Panc1 (cell line): ENCODE data around the gene CD44. TPM values are rescaled to one million over a fixed set of nuclear protein-coding genes. Genes with fewer than 3 reads are reported as not detected.

Experiments used
- ATAC-seq: fragments of 200-7000 bp; cut with Tn5 transposase; 2 replicates; pipeline ENCODE4 v1.9.1; 2020; ENCODE audit warnings: mild to moderate bottlenecking, moderate library complexity
- BruUV-seq: library from RNA; stranded (reverse); fragments of 400-500 nt; replicated peaks from 2 replicates; lab custom pipeline; 2021; lab: Mats Ljungman, UMichigan
- CTCF ChIA-PET: fragments of 300-600 bp; sonication (Branson Sonifier 250); formaldehyde crosslinking; loops from one replicate; lab custom pipeline; 2022; ENCODE audit warnings: antibody characterized with exemption; lab: Charles Lee
- POLR2A ChIA-PET: fragments of 300-600 bp; sonication (Branson Sonifier 250); formaldehyde crosslinking; loops from one replicate; lab custom pipeline; 2022; ENCODE audit warnings: antibody characterized with exemption; lab: Charles Lee
- DNase-seq: peaks from one replicate; pipeline ENCODE4 v3.0.0-alpha.2; 2010; ENCODE audit warnings: low read depth, low spot score
- H3K27ac ChIP-seq: 2 replicates; pipeline ENCODE4 v1.5.1; 2011; ENCODE audit warnings: mild to moderate bottlenecking, low read length, inconsistent platforms
- H3K27me3 ChIP-seq: fragments of 200-500 bp; sonication (Bioruptor generic); 2 replicates; pipeline ENCODE4 v1.6.0; 2014; ENCODE audit warnings: low read length, inconsistent platforms; ENCODE audit not compliant: control insufficient read depth, insufficient read depth
- H3K36me3 ChIP-seq: fragments of 200-500 bp; sonication (Bioruptor generic); 2 replicates; pipeline ENCODE4 v1.5.1; 2014; ENCODE audit warnings: inconsistent platforms, mild to moderate bottlenecking, low read length, moderate library complexity; ENCODE audit not compliant: control insufficient read depth, insufficient read depth
- H3K4me1 ChIP-seq: 2 replicates; pipeline ENCODE4 v1.5.1; 2011; ENCODE audit warnings: inconsistent platforms, mild to moderate bottlenecking, low read length, moderate library complexity; ENCODE audit not compliant: control insufficient read depth, insufficient read depth
- H3K4me3 ChIP-seq, 2 experiments: 2 replicates each; pipeline ENCODE4 v1.5.1; 2011 to 2012; ENCODE audit warnings: low read depth in 2 of 2, low read length in 2 of 2, mild to moderate bottlenecking in 2 of 2, inconsistent platforms in 1 of 2, moderate library complexity in 1 of 2
- H3K9me3 ChIP-seq: fragments of 200-500 bp; sonication (Bioruptor generic); 2 replicates; pipeline ENCODE4 v1.5.1; 2014; ENCODE audit warnings: low read depth, mild to moderate bottlenecking, inconsistent platforms, low read length, moderate library complexity; ENCODE audit not compliant: control insufficient read depth, insufficient read depth
- CTCF ChIP-seq: fragments of 450-650 bp; IDR thresholded peaks from 2 replicates; pipeline ENCODE4 v1.5.1; 2017; ENCODE audit warnings: mild to moderate bottlenecking
- POLR2AphosphoS5 ChIP-seq: IDR thresholded peaks from 2 replicates; pipeline ENCODE4 v1.6.1; 2012; ENCODE audit warnings: mild to moderate bottlenecking, low read depth, low read length, moderate library complexity
- SIN3A ChIP-seq: IDR thresholded peaks from 2 replicates; pipeline ENCODE4 v1.6.1; 2012; ENCODE audit warnings: low read depth, mild to moderate bottlenecking, low read length, moderate library complexity, borderline replicate concordance; ENCODE audit not compliant: insufficient read depth
- TCF7L2 ChIP-seq: IDR thresholded peaks from 2 replicates; pipeline ENCODE4 v1.6.1; 2011; ENCODE audit warnings: mild to moderate bottlenecking, low read depth, low read length, inconsistent platforms
- in situ Hi-C: cut with HindIII; loops from 2 replicates; pipeline ENCODE4 v1.10.0; 2016; ENCODE audit warnings: low sequenced_read_pairs, low pct_unique_long_range_greater_than_20kb
- intact Hi-C: fragments of 100-400 bp; cut with micrococcal nuclease; formaldehyde crosslinking; loops from one replicate; pipeline ENCODE4 v1.10.0; 2022; ENCODE audit not compliant: unreplicated experiment
- total RNA-seq: library from RNA; stranded (reverse); gene quantifications from one replicate; pipeline ENCODE4 v1.2.1, GENCODE V29; 2021; ENCODE audit not compliant: unreplicated experiment
- TF ChIP-seq, protein P1 (sequence below), 2 experiments: IDR thresholded peaks; 2 replicates each; pipeline ENCODE4 v1.6.1; 2011 to 2012; ENCODE audit warnings: low read depth in 2 of 2, control low read depth in 1 of 2, low read length in 1 of 2, mild to moderate bottlenecking in 1 of 2, moderate library complexity in 1 of 2; ENCODE audit not compliant: insufficient read depth in 1 of 2

CD44 gene
- total RNA-seq, 1 experiment from 2014 or later, result 1,819 TPM

GRCh38 chr11:35116762-35117640, 22.0 kb upstream of the CD44 start:
- Histone ChIP-seq H3K36me3 (no peaks in the 10 kb centered on the region), H3K4me3 (no peak overlapping the region), H3K27me3 (no peaks in the 10 kb centered on the region), H3K27ac (peak overlapping the region; percentile 60), H3K9me3 (no peaks in the 10 kb centered on the region), H3K4me1 (peaks cover 27% of the 10 kb centered on the region)
- BruUV-seq, result no TSS peak
- intact Hi-C loops (no loop called here), in situ Hi-C loops (no loop called here)
- DNase-seq (no peak), ATAC-seq (peak; percentile 62)
- ChIA-PET CTCF (no interaction called here), POLR2A (interaction anchor here (0.6 to 1.0 kb wide), 2 partner anchors 22 to 77 kb away, joined by 3 to 7 read pairs; partner anchors contain the start of gene CD44)
- TF ChIP-seq TCF7L2, result no peak

DNA sequence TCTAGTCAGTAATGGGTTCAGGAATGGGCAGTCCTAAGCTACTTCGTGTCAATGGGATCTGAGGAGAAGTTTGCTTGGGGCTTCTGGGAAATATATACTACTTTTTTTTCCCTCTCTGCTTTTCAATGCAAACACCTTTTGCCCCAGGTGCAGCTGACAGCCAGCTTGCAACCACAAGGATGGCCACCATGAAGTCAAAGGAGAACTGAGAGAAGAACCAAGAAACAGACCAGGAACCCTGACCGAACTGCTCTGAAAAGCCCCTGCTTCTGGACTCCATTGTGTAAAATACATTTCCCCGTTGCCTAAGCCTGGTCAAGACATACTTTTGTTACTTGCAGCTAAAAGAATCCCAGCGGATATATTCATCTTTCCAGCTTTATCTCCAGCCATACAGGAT, 20.1 kb upstream of the CD44 start:
- POLR2A ChIA-PET, result no interaction called here
- Histone ChIP-seq H3K9me3 (no peaks in the 10 kb centered on the region), H3K27me3 (no peaks in the 10 kb centered on the region), H3K4me3 (no peak overlapping the region), H3K27ac (peak overlapping the region; percentile 44; the same call in 1 of the 2 replicates), H3K36me3 (no peaks in the 10 kb centered on the region), H3K4me1 (peaks cover 25% of the 10 kb centered on the region)
- CTCF ChIA-PET, result no interaction called here
- BruUV-seq, result no TSS peak
- in situ Hi-C loops (no loop called here), intact Hi-C loops (no loop called here)
- TF ChIP-seq, protein P1, sequence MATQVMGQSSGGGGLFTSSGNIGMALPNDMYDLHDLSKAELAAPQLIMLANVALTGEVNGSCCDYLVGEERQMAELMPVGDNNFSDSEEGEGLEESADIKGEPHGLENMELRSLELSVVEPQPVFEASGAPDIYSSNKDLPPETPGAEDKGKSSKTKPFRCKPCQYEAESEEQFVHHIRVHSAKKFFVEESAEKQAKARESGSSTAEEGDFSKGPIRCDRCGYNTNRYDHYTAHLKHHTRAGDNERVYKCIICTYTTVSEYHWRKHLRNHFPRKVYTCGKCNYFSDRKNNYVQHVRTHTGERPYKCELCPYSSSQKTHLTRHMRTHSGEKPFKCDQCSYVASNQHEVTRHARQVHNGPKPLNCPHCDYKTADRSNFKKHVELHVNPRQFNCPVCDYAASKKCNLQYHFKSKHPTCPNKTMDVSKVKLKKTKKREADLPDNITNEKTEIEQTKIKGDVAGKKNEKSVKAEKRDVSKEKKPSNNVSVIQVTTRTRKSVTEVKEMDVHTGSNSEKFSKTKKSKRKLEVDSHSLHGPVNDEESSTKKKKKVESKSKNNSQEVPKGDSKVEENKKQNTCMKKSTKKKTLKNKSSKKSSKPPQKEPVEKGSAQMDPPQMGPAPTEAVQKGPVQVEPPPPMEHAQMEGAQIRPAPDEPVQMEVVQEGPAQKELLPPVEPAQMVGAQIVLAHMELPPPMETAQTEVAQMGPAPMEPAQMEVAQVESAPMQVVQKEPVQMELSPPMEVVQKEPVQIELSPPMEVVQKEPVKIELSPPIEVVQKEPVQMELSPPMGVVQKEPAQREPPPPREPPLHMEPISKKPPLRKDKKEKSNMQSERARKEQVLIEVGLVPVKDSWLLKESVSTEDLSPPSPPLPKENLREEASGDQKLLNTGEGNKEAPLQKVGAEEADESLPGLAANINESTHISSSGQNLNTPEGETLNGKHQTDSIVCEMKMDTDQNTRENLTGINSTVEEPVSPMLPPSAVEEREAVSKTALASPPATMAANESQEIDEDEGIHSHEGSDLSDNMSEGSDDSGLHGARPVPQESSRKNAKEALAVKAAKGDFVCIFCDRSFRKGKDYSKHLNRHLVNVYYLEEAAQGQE (IDR thresholded peaks at IDR 0.05; ENCODE audit: insufficient read depth in 1 of 2, low read depth in 2 of 2, low read length in 1 of 2), result no peak
- TF ChIP-seq CTCF (no peak), POLR2AphosphoS5 (no peak), TCF7L2 (no peak), SIN3A (no peak)
- ATAC-seq (no peak), DNase-seq (no peak)
